GM15510 (cell line): ENCODE data around the gene STAG1.

Experiments
- POLR2A ChIP-seq: IDR thresholded peaks from 3 replicates; pipeline ENCODE4 v1.6.1; 2011; ENCODE audit warnings: borderline replicate concordance; ENCODE audit not compliant: insufficient read length; ENCODE audit errors: extremely low read depth

STAG1 gene

DNA sequence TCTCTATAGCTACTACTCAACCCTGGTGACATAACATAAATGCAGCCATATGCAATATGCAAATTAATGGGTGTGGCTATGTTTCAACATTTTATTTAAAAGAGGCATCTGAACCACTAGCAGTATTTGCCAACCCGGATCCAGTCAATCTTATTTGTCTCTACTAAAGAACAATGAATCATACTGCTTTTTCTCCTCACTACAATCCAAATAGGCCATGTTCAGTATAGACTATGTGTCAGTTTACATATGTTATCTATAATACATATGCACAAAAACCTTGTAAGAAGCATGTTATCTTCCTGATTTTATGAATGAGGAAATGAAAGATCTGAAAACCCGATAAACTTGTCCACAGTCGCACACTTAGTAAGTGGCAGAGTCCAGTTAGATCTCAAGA lies 125.7 kb downstream of the STAG1 start:
- TF ChIP-seq POLR2A: no peak

DNA sequence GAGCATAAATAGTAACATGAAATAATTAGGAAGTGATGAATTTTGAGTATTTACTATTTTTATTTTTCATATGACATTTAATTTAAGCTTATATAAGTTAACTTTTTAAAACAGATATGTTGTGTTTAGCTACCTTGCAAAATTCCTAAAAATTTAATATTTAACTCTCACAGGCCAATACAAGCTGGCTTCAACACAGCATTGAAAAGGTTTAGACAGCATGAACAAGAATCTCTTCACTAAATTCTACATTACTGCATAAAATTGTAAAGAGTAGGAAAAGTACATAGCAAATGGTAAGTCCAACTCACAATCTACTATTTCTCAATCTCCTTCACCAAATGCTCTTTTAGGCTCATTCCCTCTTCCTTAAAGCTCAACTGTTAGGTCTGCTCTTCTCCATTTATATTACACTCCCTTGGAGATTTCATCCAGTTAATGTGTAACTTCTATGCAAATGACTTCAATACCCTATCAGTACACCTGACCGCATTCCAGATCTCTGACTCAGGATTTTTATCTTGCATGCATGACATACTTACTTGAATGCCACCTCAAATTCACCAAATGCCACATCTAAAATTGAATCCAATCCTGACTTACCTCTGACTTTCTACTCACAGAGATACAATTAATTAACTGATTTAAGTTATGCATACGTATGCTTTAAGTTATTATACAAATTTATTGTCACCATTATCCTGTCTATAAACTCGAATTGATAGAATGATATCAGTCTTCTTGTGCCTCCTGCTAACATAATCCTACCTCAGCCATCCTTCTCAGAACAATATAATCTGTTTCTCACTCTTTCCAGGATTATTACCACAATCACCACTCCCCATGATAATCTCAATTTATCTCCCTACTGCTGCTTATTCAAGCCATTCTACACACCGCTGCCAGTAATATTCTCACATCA lies 127.0 kb downstream of the STAG1 start:
- TF ChIP-seq POLR2A: no peak

DNA sequence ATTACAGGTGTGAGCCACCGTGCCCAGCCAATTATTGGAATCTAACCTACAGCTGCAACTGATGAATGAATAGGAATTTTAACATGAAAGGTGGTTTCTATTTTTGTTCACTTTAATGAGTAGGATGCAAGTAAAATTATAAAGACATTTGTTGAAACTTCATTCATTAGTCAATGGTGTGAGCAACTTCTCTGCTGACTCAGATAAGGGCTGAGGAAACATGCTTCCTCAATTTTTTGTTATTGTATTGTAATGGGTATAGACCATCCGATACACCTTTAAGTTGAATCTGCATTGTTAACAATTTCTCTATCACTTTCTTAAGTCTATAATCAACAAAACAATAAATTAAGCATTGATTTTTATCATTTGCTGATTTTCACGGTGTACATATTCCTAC lies 127.8 kb downstream of the STAG1 start:
- TF ChIP-seq POLR2A: no peak

DNA sequence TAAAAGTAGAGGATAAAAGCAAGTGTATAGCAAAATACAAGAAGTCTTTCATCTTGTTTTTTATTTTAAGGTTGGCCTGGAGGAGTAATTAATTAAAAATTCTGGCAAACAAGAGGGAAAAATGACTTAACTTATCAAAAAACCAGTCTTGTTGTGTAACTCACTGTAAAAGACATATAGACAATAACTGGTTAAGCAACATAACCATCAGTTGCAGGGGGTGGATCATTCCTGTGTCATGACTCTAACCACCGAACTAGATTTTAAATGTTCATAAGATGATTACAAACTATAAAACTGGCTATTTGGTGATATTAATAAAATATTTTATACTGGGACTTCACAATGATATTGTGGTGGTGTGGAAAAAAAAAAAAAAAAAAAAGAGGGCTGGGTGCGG lies 130.6 kb downstream of the STAG1 start:
- TF ChIP-seq POLR2A: no peak

DNA sequence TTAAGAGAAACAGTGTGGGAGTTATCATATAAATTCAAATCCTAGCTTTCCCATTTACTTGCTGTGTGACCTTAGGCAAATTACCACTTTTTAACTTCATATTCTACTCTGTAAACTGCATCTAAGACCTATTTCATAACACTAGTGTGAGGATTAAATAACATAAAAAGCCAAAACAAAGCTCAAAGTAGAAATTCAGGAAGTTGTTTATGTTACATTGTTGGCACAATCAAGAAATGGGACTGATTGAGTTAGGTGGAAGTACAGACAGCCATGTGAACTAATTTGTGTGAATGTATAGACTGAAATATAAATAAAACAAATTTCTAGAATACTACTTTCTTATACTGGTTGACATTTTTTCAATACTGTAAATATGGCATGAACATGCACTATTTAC lies 131.7 kb downstream of the STAG1 start:
- TF ChIP-seq POLR2A: no peak

DNA sequence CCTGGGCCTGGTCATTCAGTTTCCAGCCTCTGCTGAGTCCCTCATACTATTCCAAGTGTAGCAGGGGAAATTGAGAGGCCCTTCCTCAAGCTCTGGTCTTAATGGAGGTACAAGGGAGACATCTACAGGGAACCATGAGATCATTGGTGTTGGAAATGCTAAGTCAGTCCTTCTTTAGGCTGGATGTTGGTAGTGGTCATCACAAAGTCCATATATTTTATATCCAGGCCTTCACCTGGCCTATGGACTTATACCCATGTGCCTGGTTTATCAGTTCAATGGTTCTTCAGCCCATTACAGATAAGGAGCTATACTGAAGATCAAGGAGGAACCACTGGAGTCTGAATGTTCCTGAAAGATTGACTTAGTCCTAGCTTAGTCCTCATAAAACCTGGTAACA lies 135.0 kb downstream of the STAG1 start:
- no peak for TF ChIP-seq POLR2A

DNA sequence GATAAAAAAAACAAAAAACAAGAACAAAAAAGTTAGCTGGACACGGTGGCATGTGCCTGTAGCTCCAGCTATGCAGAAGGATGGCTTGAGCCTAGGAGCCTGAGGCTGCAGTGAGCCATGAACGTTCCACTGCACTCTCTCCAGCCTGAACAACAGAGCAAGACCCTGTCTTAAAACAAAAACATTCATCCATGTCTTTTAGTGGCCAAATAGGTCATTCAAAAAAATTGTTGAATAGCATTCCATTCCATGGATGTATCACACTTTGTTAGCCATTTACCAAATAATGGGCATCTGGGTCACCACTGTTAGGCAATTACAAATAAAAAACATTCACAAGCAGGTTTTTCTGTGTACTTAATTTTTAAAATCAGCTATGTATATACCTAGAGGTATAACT lies 139.7 kb downstream of the STAG1 start:
- TF ChIP-seq POLR2A: no peak

DNA sequence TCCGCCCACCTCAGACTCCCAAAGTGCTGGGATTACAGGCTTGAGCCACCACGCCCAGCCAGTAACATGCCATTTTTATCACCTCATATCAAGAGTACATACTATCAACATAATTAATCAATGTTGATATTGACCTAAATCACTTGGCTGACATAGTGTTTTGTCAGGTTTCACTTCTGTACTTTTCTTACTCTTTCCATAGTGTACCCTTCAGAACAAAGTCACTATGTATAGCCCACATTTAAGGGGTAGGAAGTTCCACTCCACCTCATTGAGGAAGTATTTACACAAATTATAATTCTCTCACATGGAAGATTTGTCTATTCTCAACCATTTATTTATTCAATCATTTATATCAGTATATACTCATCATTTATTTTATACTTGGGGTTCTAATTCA lies 145.2 kb downstream of the STAG1 start:
- no peak for TF ChIP-seq POLR2A

DNA sequence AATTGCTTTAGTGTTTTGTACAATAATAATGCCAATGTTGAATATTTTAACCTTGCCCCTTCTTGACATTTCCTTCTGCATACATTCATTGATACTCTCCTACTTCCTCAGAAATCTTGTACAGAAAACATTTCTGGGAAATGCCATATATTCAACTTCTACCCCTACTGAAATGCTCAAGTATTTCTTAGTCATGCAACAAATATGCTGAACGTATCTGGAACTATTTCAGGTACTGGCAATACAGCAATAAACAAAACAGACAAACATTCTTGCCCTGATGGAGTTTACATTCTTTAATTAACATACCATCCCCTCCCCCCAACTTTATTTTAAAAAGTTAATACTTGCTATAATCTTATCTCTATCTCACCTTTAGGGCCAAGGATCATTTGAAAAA lies 147.2 kb downstream of the STAG1 start:
- no peak for TF ChIP-seq POLR2A

DNA sequence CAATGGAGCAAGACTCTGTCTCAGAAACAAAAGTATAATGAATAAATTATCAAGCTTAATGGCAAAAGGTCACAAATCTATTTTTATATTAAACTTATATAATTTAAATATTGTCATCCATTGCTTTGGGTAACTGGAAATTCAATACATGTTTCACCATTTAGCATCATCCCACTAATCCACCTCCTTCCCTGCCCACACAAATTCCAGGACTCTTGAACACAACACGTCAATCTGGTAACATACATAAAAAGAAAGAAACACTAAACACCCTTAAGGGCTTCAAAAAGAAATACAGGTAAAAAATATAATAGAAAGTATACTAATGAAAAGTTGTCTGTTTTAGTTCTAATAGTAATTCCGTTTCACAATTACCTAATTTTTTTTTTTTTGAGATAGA lies 149.4 kb downstream of the STAG1 start:
- no peak for TF ChIP-seq POLR2A

DNA sequence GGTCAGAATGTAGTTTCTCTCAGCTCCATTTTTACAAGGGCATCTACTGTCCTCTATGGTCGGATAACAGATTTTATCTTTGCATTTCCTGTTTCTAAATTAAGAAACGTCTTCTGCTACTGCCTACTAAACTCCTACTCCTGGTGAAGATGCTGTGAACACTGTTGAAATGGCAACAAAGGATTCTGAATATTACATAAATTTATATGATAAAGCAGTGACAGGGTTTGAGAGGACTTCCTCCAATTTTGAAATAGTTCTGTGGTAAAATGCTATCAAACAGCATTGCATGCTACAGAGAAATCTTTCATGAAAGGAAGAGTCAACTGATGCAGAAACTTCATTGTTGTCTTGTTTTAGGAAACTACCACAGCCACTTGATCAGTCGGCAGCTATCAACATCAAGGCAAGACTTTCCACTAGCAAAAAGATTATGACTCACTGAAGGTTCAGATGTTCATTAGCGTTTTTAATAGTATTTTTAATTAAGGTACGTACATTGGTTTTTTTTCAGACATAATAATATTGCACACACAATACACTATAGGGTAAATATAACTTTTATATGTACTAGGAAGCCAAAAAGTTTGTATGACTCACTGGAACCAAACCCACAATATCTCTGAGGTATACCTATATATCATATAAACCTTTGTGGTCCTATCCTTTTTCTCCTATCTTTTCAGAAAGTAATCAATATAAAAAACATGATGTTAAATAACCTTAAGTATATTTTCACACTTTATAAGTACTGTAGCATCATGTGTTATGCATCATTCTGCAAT lies 156.1 kb downstream of the STAG1 start:
- TF ChIP-seq POLR2A: no peak

DNA sequence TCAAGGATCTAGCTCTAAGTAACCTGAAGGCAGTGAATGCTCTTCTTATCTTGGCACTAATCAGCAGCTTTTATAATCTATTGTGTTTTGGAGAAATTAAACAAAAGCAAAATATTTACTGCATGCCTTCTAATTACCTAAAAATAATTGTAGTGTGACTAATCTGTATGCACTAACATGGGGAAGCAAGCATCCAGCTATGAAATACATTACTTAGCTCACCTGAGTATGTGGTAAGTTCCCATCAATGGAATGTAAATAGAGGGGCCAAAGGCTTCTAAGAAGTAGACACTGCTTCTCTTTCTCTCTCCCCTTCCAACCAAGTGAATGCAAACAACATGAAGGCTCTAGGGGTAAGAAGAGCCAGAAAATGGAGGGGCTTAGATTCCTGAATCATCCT lies 165.6 kb downstream of the STAG1 start:
- TF ChIP-seq POLR2A: no peak

DNA sequence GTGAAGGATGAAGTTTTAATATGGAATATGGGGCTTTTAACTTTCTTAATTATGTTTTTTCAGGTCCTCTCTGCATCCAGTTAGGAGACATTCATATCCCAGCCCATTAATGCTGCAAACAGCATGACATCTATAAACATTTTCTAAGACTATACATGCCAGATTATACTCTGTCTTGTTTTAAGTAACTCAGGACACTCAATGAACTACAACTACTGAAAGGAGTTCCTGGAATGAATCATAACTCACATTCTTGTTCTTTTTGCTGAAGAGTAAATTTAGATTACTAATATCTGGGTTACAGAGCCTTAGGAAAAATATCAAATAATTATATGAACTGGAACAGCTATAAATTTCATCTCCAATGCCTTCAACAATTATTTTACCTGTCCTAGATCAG lies 167.4 kb downstream of the STAG1 start:
- TF ChIP-seq POLR2A: no peak

DNA sequence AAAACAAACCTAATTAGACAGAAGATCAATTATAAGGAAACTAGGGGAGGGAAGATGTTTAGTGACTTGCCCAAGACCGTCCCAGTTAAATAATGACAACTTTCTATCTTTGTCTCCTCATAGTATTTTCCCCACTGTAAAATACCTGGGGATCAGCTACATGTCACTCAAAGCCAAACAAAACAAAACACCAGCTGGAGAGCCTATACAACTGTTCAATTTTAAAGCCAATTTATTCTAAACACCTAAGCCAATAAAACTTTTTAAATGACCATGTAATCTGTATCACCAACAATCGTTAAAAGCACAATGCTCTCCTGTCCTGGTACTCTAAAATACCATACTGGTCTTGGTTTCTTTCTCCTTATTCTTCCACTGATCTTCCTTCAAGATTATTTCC lies 168.4 kb downstream of the STAG1 start:
- no peak for TF ChIP-seq POLR2A

DNA sequence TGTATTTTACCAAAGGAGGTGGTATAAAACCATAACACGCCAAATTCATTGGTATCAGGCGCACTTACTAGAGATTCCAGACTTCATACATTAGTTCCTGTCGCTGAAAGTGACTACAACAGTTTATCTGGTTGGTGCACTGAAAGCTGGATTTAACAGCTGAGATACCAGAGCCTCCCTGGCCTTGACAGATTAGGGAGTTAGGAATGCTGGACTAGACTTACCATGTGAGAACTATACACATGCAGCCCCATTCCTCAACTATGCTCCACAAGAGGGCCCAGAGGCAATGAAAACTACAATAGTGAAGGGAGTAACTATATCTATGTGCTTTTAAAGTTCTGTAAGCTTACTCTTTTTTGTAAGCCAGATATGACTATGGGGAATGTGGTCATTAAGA lies 174.4 kb downstream of the STAG1 start:
- no peak for TF ChIP-seq POLR2A
